SKM-1 treated with dmso at 0.1 percent for 144 hours (cell line): ENCODE measurements around the gene TMEM184A.

Source experiments
- DNase-seq: peaks from one replicate; lab custom pipeline; 2025; ENCODE audit not compliant: unreplicated experiment; lab: John Stamatoyannopoulos, UW

The TMEM184A gene

DNA sequence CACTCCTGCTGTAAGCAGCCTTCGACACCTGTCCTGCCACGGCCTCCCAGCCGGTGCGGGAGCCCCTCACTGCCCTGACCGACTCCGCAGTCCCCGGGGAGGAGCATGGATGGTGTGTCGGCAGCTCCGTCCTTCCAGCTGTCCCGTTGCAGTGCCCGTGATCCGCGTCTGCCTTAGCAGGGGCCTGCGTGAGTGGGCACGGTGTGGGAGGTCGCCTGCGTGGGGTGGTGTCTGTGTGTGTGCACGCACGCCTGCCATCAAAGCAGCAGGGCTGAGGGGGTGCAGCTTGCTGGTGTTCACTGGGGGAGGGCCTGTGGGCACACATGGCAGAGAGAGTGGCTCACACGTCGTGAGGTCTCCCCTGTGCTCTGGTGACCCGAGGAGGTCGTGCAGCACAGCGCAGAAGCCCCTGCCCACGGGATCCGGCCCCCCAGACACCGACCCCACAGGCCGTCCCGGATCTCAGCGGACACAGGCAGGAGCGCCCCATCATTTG lies 15.2 kb downstream of the TMEM184A start:
- no peak for DNase-seq

DNA sequence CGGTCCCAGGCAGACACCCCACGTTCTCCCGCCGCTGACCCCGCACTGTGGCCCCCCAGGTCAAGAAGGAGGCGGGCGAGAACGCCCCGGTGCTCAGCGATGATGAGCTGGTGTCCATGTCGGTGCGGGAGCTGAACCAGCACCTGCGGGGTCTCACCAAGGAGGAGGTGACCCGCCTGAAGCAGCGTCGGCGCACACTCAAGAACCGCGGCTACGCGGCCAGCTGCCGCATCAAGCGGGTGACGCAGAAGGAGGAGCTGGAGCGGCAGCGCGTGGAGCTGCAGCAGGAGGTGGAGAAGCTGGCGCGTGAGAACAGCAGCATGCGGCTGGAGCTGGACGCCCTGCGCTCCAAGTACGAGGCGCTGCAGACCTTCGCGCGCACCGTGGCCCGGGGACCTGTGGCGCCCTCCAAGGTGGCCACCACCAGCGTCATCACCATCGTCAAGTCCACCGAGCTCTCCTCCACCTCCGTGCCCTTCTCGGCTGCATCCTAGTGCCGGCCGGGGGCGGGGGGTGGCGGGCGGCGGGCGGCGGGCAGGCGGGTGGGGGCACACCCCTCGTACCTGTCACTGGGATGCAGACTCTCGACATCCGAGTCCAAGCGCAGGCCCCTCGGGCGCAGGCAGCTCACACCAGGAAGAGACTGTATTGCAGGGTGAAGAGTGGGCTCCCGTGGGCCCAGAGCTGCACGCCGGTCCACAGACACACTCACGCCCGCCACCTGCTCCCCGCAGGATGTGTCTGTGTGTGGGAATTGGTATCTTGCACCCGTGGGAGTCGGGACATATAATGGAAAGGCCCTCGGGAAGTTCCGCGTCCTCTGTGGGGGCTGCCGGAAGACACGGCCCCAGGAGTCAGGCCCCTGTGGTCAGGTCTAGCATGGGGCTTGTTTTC lies 15.9 kb downstream of the TMEM184A start:
- DNase-seq = no peak

DNA sequence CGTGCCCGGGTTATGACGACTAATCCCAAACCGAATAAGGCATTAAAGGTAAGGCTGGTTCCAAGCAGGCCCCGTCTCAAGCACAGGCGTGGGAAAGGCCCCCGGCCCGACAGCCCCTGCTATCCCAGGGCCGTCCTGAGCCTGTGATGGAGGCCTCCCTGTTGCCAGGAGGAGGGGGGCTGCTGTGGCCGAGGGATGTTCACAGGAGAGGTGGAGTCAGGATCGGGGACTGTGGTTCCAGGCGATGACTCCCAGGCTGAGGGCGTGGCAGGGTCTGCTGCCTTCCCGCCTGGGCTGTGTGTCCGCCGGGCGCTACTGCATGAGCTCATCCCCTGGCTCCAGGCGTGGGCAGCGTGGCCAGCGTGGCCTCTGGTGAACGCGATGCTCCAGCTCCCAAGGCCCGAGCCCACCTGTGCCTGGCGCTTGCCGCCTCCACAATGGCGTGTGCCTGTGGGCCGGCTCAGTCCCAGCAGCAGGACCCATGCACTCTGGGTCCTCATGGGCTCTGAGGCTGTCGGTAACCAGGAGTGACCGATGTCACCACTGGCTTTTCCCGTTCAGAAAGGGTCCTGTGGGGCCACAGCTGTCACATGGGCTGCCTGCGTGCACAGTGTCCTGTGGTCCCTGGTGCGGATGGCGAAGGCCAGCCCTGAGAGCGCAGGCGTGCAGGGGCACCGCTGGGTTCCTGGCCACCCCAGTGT lies 16.7 kb downstream of the TMEM184A start:
- DNase-seq = no peak

- DNase-seq = no peak
Measured at GRCh38 chr7:1538544-1539180, 17.3 kb downstream of the TMEM184A start.

GRCh38 chr7:1537535-1538412 lies 18.2 kb downstream of the TMEM184A start:
- DNase-seq = no peak

GRCh38 chr7:1536743-1537534 lies 19.1 kb downstream of the TMEM184A start:
- DNase-seq = no peak

DNA sequence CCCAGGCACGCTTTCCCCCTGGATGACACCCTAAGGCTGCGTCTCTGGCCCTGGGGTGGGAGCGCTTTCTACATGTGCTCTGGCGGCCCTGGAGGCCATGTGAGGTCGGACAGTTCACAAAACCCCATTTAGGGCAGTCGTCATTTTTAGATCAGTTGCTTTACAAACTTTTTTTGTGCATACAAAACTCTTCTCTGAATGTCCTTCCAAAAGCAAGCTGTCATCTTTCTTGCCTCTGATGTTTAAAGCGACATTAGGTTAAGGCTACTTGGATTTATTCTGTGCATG lies 19.6 kb downstream of the TMEM184A start:
- no peak for DNase-seq

DNA sequence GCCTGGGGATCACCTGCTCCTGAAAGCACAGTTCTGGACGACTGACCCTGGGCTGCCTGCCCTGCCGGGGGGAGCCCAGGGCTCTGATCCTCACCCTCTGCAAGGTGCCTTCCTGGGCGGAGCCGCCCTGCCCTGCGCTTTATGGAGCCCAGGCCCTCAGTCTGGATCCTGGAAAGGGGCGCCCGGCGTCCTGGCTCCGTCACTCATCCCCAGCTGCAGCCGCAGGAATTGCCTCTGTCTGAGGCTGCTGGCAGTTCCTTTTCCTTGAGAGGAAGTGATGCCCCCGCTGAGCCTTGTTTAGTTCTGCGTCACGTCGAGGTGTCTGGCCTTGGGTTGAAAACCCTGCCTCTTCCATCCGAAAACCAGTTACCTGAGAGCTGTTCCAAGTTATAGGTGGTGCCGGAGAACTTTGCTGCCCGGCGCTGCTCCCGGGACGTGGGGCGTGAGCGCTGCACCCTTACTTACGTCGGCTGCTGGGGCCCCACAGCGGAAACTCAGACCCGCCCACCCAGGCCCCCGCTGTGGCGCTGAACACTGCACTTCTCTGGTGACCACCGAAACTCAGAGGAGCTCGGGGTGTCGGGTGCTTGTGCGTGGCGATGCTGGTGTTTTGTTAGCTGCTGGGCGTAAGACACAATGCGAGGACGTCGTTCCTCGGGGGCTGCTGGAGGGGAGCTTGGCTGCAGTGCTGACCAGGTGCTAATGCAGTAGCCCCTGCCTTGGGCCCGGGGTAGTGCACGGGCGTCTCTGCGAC lies 20.1 kb downstream of the TMEM184A start:
- DNase-seq = no peak

DNA sequence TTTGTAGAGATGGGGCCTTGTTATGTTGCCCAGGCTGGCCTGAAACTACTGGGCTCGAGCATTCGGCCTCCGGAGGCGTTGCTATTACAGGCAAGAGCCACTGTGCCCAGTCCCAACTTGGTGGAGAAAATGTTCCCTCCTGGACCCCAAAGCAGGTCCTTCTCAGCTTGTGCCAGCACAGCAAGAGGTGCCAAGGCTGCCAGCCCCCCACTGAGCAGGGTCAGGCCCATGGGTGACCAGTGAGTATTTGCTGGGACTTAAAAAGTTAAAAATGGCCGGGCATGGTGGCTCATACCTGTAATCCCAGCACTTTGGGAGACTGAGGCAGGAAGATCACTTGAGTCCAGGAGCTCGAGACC lies 20.9 kb downstream of the TMEM184A start:
- no peak for DNase-seq

GRCh38 chr7:1534330-1535099 lies 21.5 kb downstream of the TMEM184A start:
- DNase-seq = no peak

- DNase-seq = no peak
Measured at GRCh38 chr7:1533547-1534329, 22.3 kb downstream of the TMEM184A start.

DNA sequence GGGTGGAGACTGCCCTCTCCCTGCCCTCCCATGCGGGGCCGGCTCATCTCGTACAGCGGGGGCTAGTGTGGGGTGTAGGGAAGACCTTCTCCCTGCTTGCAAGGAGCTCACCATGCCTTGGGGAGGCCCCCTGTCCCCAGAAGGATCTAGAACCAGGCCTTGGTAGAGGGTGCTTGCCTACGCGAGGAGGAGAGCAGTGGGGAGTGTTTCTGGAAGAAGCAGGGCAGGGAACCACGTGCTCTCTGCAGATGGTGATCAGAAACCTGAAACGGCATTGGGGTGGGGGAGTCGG lies 22.8 kb downstream of the TMEM184A start:
- no peak for DNase-seq

- no peak for DNase-seq
Measured at GRCh38 chr7:1532456-1533254, 23.4 kb downstream of the TMEM184A start.

GRCh38 chr7:1531979-1532455 lies 24.0 kb downstream of the TMEM184A start:
- DNase-seq = no peak

GRCh38 chr7:1531263-1531978 lies 24.6 kb downstream of the TMEM184A start:
- DNase-seq = no peak

GRCh38 chr7:1530946-1531262 lies 25.1 kb downstream of the TMEM184A start:
- DNase-seq = no peak
